Stimulated activated CD8-positive, alpha-beta memory T cell treated with anti-CD3 and anti-CD28 coated beads, Interleukin-15, amount 100 ng/mL, for 48 hours (primary cell): Measurements from ENCODE around the gene IGF1.

ENCODE experiments used
- DNase-seq, 2 donors: peaks; one replicate each; pipeline ENCODE4 v3.0.0-alpha.2; 2020; ENCODE audit warnings: low read depth in 2 of 2

IGF1 gene

DNA sequence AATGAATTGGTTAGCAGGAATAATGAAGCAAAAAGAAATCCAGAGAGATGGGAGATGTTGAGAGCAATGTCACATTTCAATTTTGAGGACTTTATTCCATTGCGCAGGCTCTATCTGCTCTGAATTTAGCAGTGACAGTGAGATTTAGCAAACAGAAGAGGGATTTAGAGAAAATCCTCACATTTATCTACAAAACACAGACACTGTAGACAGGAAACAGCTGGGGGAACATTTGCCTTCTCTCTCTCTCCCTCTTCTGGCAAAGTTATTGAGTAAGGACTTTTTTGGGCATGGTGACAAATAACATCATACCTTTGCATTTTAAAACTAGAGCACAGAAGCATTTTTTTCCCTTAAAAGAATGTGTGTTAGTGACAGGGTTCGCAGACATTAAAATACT is at the start of gene IGF1:
TSS of gene IGF1 (minus strand) at position 158 of the 400 bp plus-strand sequence. CDS start 182 bp downstream, outside the sequence.
- no peak for DNase-seq

- no peak for DNase-seq
Measured at GRCh38 chr12:102528111-102528510, 47.7 kb upstream of the IGF1 start.

DNA sequence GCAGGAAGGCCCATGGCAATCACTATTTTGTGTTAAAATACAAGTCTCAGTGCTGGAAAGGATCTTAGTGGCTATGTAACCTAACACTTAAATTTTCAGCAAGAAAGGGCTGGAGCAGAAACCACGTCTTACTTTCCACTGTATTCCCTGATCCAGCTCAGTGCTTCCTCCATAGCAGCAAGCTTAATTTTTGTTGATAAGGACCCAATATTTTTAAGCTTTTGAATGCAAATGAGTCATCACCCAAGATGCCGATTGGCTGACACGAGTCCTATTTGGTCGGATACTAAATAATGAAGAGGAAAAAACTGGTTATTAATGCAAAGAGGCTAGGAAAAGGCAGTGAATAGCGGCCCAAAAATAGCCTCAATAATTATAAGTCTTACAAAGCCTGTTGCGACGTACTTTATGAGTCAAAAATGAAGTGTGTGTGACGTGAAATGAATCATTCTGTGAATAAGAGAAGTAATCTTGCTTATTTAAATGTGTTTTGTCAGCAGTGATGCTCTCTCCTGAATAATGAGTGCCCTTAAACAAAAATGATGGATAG is 46.9 kb upstream of the IGF1 start:
- DNase-seq = no peak

- no peak for DNase-seq
Measured at GRCh38 chr12:102526656-102527055, 46.3 kb upstream of the IGF1 start.

- DNase-seq = no peak
Measured at GRCh38 chr12:102522768-102523167, 42.4 kb upstream of the IGF1 start.

- no peak for DNase-seq
Measured at GRCh38 chr12:102521662-102522277, 41.4 kb upstream of the IGF1 start.

DNA sequence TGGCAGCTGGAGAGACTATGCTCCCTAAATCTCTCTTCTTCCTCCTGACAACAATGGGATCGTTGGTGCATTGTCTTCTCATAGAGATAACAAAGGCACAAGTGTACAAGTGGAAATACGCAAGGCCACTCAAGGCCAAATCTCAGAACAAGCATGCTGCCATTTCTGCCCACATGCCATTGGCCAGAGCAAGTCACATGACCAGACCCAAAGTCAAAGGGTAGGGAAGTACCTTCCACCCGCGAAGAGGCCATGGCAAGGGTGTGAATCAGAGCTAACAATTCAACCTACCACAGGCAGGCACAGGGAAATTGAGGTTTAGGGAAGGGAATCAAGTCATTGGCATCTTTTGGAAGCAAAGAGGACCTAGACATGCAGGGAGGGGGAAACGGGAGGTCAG is 38.5 kb upstream of the IGF1 start:
- DNase-seq = no peak

DNA sequence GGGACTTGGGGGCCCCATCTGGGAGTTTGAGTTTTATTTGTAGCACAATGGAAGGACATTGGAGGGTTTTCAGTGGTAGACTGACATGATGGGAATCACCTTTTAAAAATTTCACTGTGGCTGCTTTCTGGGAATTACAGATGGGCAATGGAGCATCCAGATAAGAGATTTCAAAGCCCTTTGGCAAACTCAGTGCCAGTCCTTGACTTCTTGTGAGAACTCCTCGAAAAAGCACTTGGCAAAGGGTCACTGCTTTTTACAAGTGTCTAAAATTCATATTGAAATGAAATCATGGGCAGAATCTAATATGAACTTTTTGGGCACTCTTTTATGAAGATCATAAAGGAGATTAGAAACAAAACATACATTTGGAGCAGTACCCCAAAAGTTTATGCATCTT is 34.3 kb upstream of the IGF1 start:
- DNase-seq = no peak

DNA sequence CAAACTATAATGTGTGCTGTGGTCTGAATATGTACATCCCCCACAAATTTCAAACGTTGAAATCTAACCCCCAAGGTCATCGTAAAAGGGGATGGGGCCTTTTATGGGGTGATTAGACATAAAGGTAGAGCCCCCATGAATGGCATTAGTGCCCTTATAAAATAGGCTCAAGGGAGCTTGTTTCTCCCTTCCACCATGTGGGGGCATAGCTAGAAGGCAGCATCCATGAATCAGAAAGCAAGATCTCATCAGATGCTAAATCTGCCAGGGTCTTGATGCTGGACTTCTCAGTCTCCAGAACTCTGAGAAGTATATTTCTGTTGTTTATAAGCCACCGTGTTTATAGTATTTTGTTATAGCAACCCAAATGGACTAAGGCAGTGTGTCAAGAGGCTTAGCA is 33.4 kb upstream of the IGF1 start:
- DNase-seq = no peak

GRCh38 chr12:102513272-102513671 is 32.9 kb upstream of the IGF1 start:
- DNase-seq = no peak

- DNase-seq = no peak
Measured at GRCh38 chr12:102512523-102512922, 32.2 kb upstream of the IGF1 start.

DNA sequence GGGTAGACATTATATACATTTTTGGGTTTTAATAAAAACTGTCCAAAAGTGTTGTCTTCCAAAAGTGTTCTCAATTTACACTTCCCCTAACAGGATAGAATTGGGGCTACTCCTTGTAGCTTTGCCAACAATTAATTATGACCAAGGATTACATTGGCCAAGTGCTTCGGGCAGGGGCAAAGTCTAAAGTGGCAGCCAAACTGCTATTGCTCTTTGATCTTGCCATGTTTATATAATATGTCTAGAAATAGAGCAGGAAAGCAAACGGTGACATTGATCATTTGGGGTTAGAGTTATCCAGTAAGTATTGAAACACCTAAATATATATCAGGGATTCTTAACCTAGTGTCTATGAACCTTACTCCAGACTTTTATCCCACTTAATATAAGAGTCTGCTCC is 31.2 kb upstream of the IGF1 start:
- DNase-seq = no peak

- no peak for DNase-seq
Measured at GRCh38 chr12:102510463-102510862, 30.1 kb upstream of the IGF1 start.

- no peak for DNase-seq
Measured at GRCh38 chr12:102510031-102510430, 29.7 kb upstream of the IGF1 start.

DNA sequence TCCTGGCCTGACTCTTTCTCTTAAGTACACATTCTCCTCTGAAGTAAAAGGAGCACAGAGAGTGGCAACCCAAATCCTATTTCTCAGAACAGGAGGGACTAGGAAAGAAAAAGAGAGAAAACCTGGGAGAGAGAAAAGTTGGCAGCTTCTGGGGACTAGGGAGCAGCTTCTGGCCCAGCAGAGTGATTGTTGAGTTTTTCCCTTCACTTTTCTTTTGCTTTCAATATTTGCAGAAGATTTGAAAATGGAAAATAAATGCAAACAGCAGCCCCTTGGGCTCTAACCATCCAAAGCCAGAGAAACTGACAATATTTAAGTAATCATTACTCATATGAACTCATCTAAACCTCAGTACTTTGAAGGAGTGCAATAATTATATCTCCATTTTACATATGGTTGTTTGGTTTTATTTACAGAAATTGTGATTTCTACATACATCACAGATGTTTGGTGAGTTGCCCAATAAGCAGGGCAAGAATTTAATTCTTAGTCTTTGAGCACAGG is 28.8 kb upstream of the IGF1 start:
- DNase-seq = no peak

DNA sequence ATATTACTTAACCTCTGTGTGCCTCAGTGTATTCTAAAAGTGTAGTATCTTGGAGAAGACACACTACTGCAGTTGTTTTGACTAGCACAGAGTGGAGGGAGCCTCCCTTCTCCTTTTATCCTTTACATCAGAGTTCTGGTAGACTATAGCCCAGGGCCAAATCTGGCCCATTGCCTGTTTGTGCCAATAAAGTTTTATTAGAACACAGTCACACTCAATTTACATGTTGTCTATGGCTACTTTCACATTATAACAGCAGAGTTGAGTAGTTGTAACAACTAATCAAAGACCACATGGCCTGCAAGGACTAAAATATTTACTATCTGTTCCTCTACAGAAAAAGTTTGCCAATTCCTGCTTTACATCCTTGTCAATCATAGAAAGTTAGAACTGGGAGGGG is 27.7 kb upstream of the IGF1 start:
- no peak for DNase-seq

GRCh38 chr12:102507301-102507700 is 26.9 kb upstream of the IGF1 start:
- no peak for DNase-seq

- DNase-seq = no peak
Measured at GRCh38 chr12:102504871-102505270, 24.5 kb upstream of the IGF1 start.

GRCh38 chr12:102504280-102504679 is 23.9 kb upstream of the IGF1 start:
- no peak for DNase-seq

- no peak for DNase-seq
Measured at GRCh38 chr12:102503831-102504230, 23.5 kb upstream of the IGF1 start.

GRCh38 chr12:102503056-102503681 is 22.8 kb upstream of the IGF1 start:
- DNase-seq = no peak

DNA sequence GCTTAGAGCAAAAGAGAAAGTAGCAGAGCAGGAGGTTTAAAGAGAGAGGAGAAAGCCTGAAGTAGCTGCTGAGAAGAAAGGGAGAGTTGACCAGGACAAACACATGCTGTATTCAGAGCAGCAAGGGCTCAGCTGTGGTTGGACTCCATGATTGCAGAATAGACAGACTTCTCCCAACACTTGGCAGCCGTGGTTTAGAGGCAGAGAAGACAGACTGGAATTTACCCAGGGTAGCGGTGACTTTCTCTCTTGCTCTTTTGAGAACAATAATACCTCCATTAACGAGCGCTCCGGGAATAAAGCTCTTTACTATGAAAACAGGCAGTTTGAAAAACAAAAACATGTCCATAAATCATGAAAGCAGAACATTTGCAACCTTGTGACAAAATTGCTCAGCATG is 21.4 kb upstream of the IGF1 start:
- no peak for DNase-seq

DNA sequence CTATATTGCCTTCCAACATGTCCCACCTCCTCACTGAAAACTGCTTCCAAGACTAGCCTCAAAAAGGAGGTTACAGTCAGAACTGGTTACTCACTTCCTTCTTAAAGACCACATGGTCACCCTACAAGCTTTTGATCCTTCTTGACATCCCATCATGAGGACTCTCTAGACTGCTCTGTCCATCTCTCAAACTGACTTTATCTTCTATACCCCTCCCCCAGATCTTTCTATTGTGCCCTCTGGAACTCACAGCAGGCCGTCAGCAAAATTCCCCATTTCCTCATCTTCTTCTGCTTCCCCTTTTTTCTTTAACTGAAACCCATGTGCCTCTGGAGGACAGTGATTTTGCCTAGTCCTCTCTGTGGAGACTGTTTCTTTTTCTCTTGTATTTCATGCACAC is 18.1 kb upstream of the IGF1 start:
- no peak for DNase-seq
